OCI-LY7 (cell line): Measurements from ENCODE around the gene ZFAND5. TPM values are rescaled to one million over a fixed set of nuclear protein-coding genes. Genes with fewer than 3 reads are reported as not detected.

Source experiments
- BruUV-seq: library from RNA; stranded (reverse); fragments of 400-500 nt; replicated peaks from 2 replicates; lab custom pipeline; 2021; lab: Mats Ljungman, UMichigan
- CTCF ChIA-PET: fragments of 300-600 bp; sonication (Branson Sonifier 250); formaldehyde crosslinking; loops from one replicate; lab custom pipeline; 2022; ENCODE audit warnings: antibody characterized with exemption; ENCODE audit not compliant: unreplicated experiment; lab: Charles Lee
- POLR2A ChIA-PET: fragments of 300-600 bp; sonication (Branson Sonifier 250); formaldehyde crosslinking; loops from one replicate; lab custom pipeline; 2022; ENCODE audit warnings: antibody characterized with exemption; lab: Charles Lee
- DNase-seq: peaks from one replicate; pipeline ENCODE4 v3.0.0-alpha.2; 2015; ENCODE audit warnings: low spot score
- H2AFZ ChIP-seq: fragments of 200-600 bp; sonication (generic), shearing (Covaris generic); 2 replicates; pipeline ENCODE4 v1.6.1; 2014; ENCODE audit warnings: mild to moderate bottlenecking, antibody characterized with exemption, low read length, moderate library complexity
- H3K27ac ChIP-seq: fragments of 200-600 bp; sonication (generic); 2 replicates; pipeline ENCODE4 v1.5.1; 2014; ENCODE audit warnings: mixed run types, low read depth, mild to moderate bottlenecking, moderate library complexity, low read length, inconsistent platforms; ENCODE audit not compliant: poor library complexity, severe bottlenecking
- H3K36me3 ChIP-seq: fragments of 200-600 bp; sonication (generic); 2 replicates; pipeline ENCODE4 v1.6.1; 2014; ENCODE audit warnings: mild to moderate bottlenecking, antibody characterized with exemption, low read length, moderate library complexity, mixed read lengths; ENCODE audit not compliant: insufficient read depth
- H3K4me1 ChIP-seq: fragments of 200-600 bp; sonication (generic); 2 replicates; pipeline ENCODE4 v1.5.1; 2014; ENCODE audit warnings: mild to moderate bottlenecking, low read length; ENCODE audit not compliant: insufficient read depth, poor library complexity, severe bottlenecking
- H3K4me2 ChIP-seq: fragments of 200-600 bp; sonication (generic); 2 replicates; pipeline ENCODE4 v1.6.1; 2014; ENCODE audit warnings: mild to moderate bottlenecking, low read length
- H3K4me3 ChIP-seq: fragments of 200-600 bp; sonication (generic); 2 replicates; pipeline ENCODE4 v1.5.1; 2014; ENCODE audit warnings: mild to moderate bottlenecking, low read depth, low read length; ENCODE audit not compliant: poor library complexity, severe bottlenecking
- H3K79me2 ChIP-seq: fragments of 200-600 bp; sonication (generic); 2 replicates; pipeline ENCODE4 v1.6.1; 2016; ENCODE audit warnings: low read depth, mild to moderate bottlenecking, low read length, moderate library complexity, mixed read lengths; ENCODE audit not compliant: insufficient read depth
- H3K9me2 ChIP-seq: fragments of 200-600 bp; sonication (generic); 2 replicates; pipeline ENCODE4 v1.6.1; 2016; ENCODE audit warnings: mild to moderate bottlenecking, low read length, mixed read lengths; ENCODE audit not compliant: insufficient read depth
- H3K9me3 ChIP-seq: fragments of 200-600 bp; sonication (generic); 2 replicates; pipeline ENCODE4 v1.6.1; 2014; ENCODE audit warnings: mild to moderate bottlenecking, mixed run types, low read length, mixed read lengths
- H4K20me1 ChIP-seq: fragments of 200-600 bp; sonication (generic); 2 replicates; pipeline ENCODE4 v1.6.1; 2014; ENCODE audit warnings: mild to moderate bottlenecking, antibody characterized with exemption, low read length, moderate library complexity, mixed read lengths; ENCODE audit not compliant: insufficient read depth
- CTCF ChIP-seq: fragments of 200-600 bp; sonication (generic); conservative IDR thresholded peaks from 2 replicates; pipeline ENCODE4 v1.5.1; 2014; ENCODE audit warnings: mild to moderate bottlenecking, antibody characterized with exemption, low read length, moderate library complexity, mixed read lengths
- EZH2phosphoT487 ChIP-seq: fragments of 200-600 bp; sonication (generic); IDR thresholded peaks from 2 replicates; pipeline ENCODE4 v1.6.1; 2018; ENCODE audit warnings: low read depth, borderline replicate concordance, mild to moderate bottlenecking, mixed run types, antibody characterized with exemption, low read length, moderate library complexity, mixed read lengths
- intact Hi-C: fragments of 100-400 bp; cut with micrococcal nuclease; formaldehyde crosslinking; loops from one replicate; pipeline ENCODE4 v1.10.0; 2022; ENCODE audit not compliant: unreplicated experiment
- total RNA-seq, 2 experiments: library from RNA; depleted of rRNA in 1 of 2; stranded (reverse); fragments of >200 nt in 1 of 2; shearing (Covaris generic) in 1 of 2; gene quantifications; 2 replicates each; pipeline ENCODE4 v1.2.3, GENCODE V29; 2014 to 2022

The ZFAND5 gene
- total RNA-seq, 2 experiments from 2014 or later: 54.3 to 60.5 TPM

- no peak for DNase-seq
- H3K79me2 ChIP-seq: no peaks in the 10 kb centered on the region
- H3K9me2 ChIP-seq: no peaks in the 10 kb centered on the region
- ChIA-PET CTCF (no interaction called here), POLR2A (no interaction called here)
- no TSS peak for BruUV-seq
- no peaks in the 10 kb centered on the region for H4K20me1 ChIP-seq
- TF ChIP-seq CTCF (no peak), EZH2phosphoT487 (no peak)
- no peaks in the 10 kb centered on the region for H3K4me1 ChIP-seq
- H3K9me3 ChIP-seq: no peaks in the 10 kb centered on the region
- no peak overlapping the region for H3K4me3 ChIP-seq
- H3K36me3 ChIP-seq: no peaks in the 10 kb centered on the region
- no peak overlapping the region for H3K4me2 ChIP-seq
- H2AFZ ChIP-seq: no peak overlapping the region; the same call in 1 of the 2 replicates
- no peak overlapping the region for H3K27ac ChIP-seq
- intact Hi-C loops: no loop called here
Observed at GRCh38 chr9:72315089-72315509, 49.9 kb downstream of the ZFAND5 start.

GRCh38 chr9:72313507-72313906 lies 51.5 kb downstream of the ZFAND5 start:
- CTCF ChIA-PET: no interaction called here
- BruUV-seq: no TSS peak
- H3K27ac ChIP-seq: no peak overlapping the region
- H3K4me1 ChIP-seq: no peaks in the 10 kb centered on the region
- H3K36me3 ChIP-seq: no peaks in the 10 kb centered on the region
- no peaks in the 10 kb centered on the region for H3K9me3 ChIP-seq
- H4K20me1 ChIP-seq: no peaks in the 10 kb centered on the region
- no peak overlapping the region for H3K4me2 ChIP-seq
- no peak overlapping the region for H3K4me3 ChIP-seq
- intact Hi-C loops: no loop called here
- no peaks in the 10 kb centered on the region for H3K79me2 ChIP-seq
- no peaks in the 10 kb centered on the region for H3K9me2 ChIP-seq
- DNase-seq: no peak
- TF ChIP-seq EZH2phosphoT487 (no peak), CTCF (no peak)
- POLR2A ChIA-PET: no interaction called here
- H2AFZ ChIP-seq: no peak overlapping the region

GRCh38 chr9:72312386-72312987 lies 52.5 kb downstream of the ZFAND5 start:
- no peaks in the 10 kb centered on the region for H3K9me3 ChIP-seq
- H3K79me2 ChIP-seq: no peaks in the 10 kb centered on the region
- DNase-seq: no peak
- ChIA-PET CTCF (no interaction called here), POLR2A (interaction anchor here (0.6 kb wide), 1 partner anchor 117 kb away, joined by 3 read pairs; no protein-coding TSS in a partner anchor)
- H3K4me2 ChIP-seq: no peak overlapping the region
- H3K4me1 ChIP-seq: no peaks in the 10 kb centered on the region
- intact Hi-C loops: no loop called here
- H3K36me3 ChIP-seq: no peaks in the 10 kb centered on the region
- H3K4me3 ChIP-seq: no peak overlapping the region
- no peaks in the 10 kb centered on the region for H3K9me2 ChIP-seq
- H3K27ac ChIP-seq: no peak overlapping the region
- no peak for TF ChIP-seq CTCF
- TF ChIP-seq EZH2phosphoT487: no peak
- H2AFZ ChIP-seq: no peak overlapping the region
- no TSS peak for BruUV-seq
- H4K20me1 ChIP-seq: no peaks in the 10 kb centered on the region
